Measurements from ENCODE around the gene TRIM27. TPM values are rescaled to one million over a fixed set of nuclear protein-coding genes. Genes with fewer than 3 reads are reported as not detected.
"Not testable (repeated sequence)": the region's sequence is repeated elsewhere in the genome, so short reads cannot be mapped to it uniquely, and the experiment has no call there.

The TRIM27 gene
- total RNA-seq, 1 donor from 2014 or later, result 58.4 TPM

DNA sequence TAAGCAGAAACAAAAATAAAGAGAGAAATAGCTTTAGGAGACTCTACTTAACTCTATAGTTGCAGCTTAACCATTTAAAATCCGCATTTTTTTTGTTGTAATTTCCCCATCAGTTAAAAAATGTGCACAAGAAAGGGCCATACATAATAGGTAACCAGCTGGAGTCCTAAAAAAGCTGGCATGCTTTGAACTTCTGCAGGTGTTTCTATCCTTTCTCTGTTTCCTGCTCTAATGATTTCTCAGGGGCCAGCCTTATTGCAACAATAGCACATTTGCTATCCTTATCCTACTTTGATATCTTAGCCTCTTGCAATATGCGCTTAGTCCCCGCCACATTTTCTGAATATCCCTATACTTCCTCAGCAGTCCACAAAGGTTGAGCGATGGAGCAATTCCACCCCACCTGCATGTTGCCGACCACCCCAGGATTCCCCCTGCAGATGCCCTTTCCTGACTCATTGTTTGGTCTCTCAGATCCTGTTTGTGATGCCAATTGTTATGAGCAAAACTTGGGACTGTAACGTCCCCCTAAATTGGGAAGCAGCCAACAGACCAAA lies 48.5 kb downstream of the TRIM27 start:
- Histone ChIP-seq H3K36me3 (no peaks in the 10 kb centered on the region), H3K9me3 (no peaks in the 10 kb centered on the region), H3K27me3 (no peaks in the 10 kb centered on the region), H3K4me3 (no peak overlapping the region), H3K4me1 (no peaks in the 10 kb centered on the region), H3K27ac (no peak overlapping the region)
- TF ChIP-seq, protein P1, sequence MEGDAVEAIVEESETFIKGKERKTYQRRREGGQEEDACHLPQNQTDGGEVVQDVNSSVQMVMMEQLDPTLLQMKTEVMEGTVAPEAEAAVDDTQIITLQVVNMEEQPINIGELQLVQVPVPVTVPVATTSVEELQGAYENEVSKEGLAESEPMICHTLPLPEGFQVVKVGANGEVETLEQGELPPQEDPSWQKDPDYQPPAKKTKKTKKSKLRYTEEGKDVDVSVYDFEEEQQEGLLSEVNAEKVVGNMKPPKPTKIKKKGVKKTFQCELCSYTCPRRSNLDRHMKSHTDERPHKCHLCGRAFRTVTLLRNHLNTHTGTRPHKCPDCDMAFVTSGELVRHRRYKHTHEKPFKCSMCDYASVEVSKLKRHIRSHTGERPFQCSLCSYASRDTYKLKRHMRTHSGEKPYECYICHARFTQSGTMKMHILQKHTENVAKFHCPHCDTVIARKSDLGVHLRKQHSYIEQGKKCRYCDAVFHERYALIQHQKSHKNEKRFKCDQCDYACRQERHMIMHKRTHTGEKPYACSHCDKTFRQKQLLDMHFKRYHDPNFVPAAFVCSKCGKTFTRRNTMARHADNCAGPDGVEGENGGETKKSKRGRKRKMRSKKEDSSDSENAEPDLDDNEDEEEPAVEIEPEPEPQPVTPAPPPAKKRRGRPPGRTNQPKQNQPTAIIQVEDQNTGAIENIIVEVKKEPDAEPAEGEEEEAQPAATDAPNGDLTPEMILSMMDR (IDR thresholded peaks at IDR 0.05), result no peak
- TF ChIP-seq POLR2A (IDR thresholded peaks at IDR 0.05) (no peak), POLR2AphosphoS5 (IDR thresholded peaks at IDR 0.05; ENCODE audit: insufficient read depth in 1 of 2, low read depth in 1 of 2) (no peak)
- intact Hi-C loops (cut with DNase I), result no loop called here
- DNase-seq (ENCODE audit: extremely low spot score in 2 of 2), result no peak

DNA sequence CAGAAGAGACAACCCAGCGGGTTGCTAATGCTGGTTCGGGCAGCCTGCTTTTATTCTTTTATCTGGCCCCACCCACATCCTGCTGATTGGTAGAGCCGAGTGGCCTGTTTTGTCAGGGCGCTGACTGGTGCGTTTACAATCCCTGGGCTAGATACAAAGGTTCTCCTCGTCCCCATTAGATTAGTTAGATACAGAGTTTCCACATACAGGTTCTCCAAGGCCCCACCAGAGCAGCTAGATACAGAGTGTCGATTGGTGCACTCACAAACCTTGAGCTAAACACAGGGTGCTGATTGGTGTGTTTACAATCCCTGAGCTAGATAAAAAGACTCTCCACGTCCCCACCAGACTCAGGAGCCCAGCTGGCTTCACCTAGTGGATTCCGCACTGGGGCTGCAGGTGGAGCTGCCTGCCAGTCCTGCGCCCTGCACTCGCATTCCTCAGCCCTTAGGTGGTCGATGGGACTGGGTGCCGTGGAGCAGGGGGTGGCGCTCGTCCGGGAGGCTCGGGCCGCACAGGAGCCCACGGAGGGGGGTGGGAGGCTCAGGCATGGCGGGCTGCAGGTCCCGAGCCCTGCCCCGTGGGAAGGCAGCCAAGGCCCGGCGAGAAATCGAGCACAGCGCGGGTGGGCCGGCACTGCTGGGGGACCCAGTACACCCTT lies 51.5 kb downstream of the TRIM27 start:
- not testable (repeated sequence) for H3K4me1 ChIP-seq; DNase-seq (ENCODE audit: extremely low spot score in 2 of 2); H3K36me3 ChIP-seq; H3K27me3 ChIP-seq; H3K4me3 ChIP-seq; H3K9me3 ChIP-seq; H3K27ac ChIP-seq
- intact Hi-C loops (cut with DNase I), result loop anchor here (1.0 kb wide), 1 partner anchor 36 kb away; no protein-coding TSS in a partner anchor

DNA sequence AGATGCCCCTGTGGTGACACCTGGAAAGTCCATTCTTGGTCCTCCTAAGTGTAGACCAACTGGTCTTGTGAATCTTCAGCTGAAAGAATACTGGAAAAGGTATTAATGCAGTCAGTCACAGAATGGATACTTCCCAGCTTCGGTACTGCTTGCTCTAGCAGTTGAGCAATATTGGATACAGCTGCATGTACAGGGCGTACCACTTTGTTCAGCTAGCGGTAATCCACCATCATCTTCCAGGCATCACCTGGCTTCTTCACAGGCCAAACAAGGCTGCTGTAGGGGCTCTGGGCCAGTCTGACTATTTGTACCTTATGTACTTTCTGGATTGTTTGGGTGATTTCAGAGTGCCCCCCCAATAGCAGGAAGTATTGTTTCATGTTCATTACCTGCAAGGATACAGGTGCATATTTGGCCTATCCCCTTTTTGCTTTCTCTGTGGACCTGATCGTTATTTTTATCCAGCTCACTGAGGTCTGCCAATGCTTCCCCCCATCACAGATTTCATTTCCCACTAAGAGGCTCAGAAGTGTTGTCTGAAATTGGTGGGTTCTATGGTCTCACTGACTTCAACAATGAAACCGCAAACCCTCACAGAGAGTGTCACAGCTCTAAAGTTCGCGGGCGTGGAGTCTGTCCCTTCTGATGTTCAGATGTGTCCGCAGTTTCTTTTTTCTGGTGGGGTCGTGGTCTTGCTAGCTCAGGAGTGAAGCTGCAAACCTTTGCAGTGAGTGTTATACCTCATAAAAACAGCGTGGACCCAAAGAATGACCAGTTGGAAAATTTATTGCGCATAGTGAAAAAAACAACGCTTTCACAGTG lies 52.2 kb downstream of the TRIM27 start:
- H3K27ac ChIP-seq, result no peak overlapping the region
- DNase-seq (ENCODE audit: extremely low spot score in 2 of 2), result no peak
- intact Hi-C loops (cut with DNase I), result loop anchor here (1.0 kb wide), 1 partner anchor 37 kb away; no protein-coding TSS in a partner anchor
- H3K36me3 ChIP-seq, result no peaks in the 10 kb centered on the region
- no peak overlapping the region for H3K4me3 ChIP-seq
- H3K4me1 ChIP-seq, result peaks cover 6% of the 10 kb centered on the region
- H3K9me3 ChIP-seq, result no peaks in the 10 kb centered on the region
- no peak for TF ChIP-seq POLR2A (IDR thresholded peaks at IDR 0.05)
- H3K27me3 ChIP-seq, result no peaks in the 10 kb centered on the region

DNA sequence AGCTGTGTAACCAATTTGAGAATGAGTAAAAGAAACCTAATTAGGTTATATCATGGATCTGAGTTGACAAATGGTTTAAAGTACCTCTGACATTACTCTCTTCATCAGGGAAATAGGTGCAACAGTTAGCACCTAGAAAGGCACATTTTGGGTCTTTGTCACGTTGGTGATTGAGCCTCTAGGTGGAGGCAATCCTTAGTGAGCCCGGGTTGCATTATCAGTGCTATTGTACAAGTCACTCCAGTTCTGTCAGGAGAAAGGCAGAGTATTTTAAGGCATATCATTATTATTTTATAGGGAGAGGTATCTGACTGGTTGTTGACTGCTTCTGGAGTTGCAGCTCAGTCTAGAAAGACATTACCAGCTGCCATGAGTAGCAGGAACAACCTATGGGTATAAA lies 54.9 kb downstream of the TRIM27 start:
- TF ChIP-seq POLR2A (IDR thresholded peaks at IDR 0.05) (no peak), POLR2AphosphoS5 (IDR thresholded peaks at IDR 0.05; ENCODE audit: insufficient read depth in 1 of 2, low read depth in 1 of 2) (no peak)
- TF ChIP-seq, protein P1 (IDR thresholded peaks at IDR 0.05), result no peak
- Histone ChIP-seq H3K9me3 (no peaks in the 10 kb centered on the region), H3K4me1 (peaks cover 17% of the 10 kb centered on the region), H3K27me3 (no peaks in the 10 kb centered on the region), H3K36me3 (no peaks in the 10 kb centered on the region), H3K27ac (no peak overlapping the region), H3K4me3 (no peak overlapping the region)
- no peak for DNase-seq (ENCODE audit: extremely low spot score in 2 of 2)
- intact Hi-C loops (cut with DNase I), result loop anchor here (10.0 kb wide), 1 partner anchor 116 kb away; no protein-coding TSS in a partner anchor

DNA sequence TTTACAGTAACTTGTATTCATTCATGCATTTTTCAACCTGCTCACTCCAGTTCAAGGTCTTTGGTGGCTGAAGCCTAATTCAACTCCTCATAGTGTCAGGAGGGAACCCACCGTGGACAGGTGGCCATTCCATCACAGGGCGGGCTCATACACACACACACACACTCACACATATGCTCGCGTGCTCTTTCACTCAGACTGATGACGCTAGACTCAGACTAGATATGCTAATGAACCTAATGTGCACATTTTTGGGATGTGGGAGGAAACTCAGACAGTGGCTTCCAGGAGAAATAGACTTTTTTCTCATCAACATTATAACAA lies 56.7 kb downstream of the TRIM27 start:
- H3K9me3 ChIP-seq, result no peaks in the 10 kb centered on the region
- H3K36me3 ChIP-seq, result no peaks in the 10 kb centered on the region
- peaks cover 23% of the 10 kb centered on the region for H3K4me1 ChIP-seq
- TF ChIP-seq POLR2A (IDR thresholded peaks at IDR 0.05), result no peak
- TF ChIP-seq, protein P1 (IDR thresholded peaks at IDR 0.05), result no peak
- TF ChIP-seq POLR2AphosphoS5 (IDR thresholded peaks at IDR 0.05; ENCODE audit: insufficient read depth in 1 of 2, low read depth in 1 of 2), result no peak
- H3K27ac ChIP-seq, result peak overlapping the region; percentile 78
- H3K4me3 ChIP-seq, result peak overlapping the region; percentile 60 to 86
- no peak for DNase-seq (ENCODE audit: extremely low spot score in 2 of 2)
- intact Hi-C loops (cut with DNase I), result loop anchor here (10.0 kb wide), 1 partner anchor 118 kb away; no protein-coding TSS in a partner anchor
- H3K27me3 ChIP-seq, result no peaks in the 10 kb centered on the region
